SH-SY5Y (cell line): ENCODE data around the gene COL1A1.

Experiments
- GATA2 ChIP-seq: IDR thresholded peaks from 2 replicates; pipeline ENCODE4 v1.6.1; 2011; ENCODE audit warnings: mild to moderate bottlenecking, low read depth, low read length
- GATA3 ChIP-seq: IDR thresholded peaks from 2 replicates; pipeline ENCODE4 v1.6.1; 2011; ENCODE audit warnings: low read depth, mild to moderate bottlenecking, low read length, moderate library complexity

COL1A1 gene

GRCh38 chr17:50219342-50219741, 17.9 kb upstream of the COL1A1 start:
- TF ChIP-seq GATA3 (no peak), GATA2 (no peak)

- TF ChIP-seq GATA2 (no peak), GATA3 (no peak)
Observed at GRCh38 chr17:50218771-50219315, 17.4 kb upstream of the COL1A1 start.

GRCh38 chr17:50218071-50218759, 16.8 kb upstream of the COL1A1 start:
- TF ChIP-seq GATA3 (no peak), GATA2 (no peak)

- no peak for TF ChIP-seq GATA2
- TF ChIP-seq GATA3: no peak
Observed at GRCh38 chr17:50217591-50217990, 16.2 kb upstream of the COL1A1 start.

GRCh38 chr17:50214976-50215760, 13.7 kb upstream of the COL1A1 start:
- TF ChIP-seq GATA2 (no peak), GATA3 (no peak)

- TF ChIP-seq GATA3 (no peak), GATA2 (no peak)
Observed at GRCh38 chr17:50213026-50214022, 11.9 kb upstream of the COL1A1 start.

GRCh38 chr17:50212121-50212843, 10.9 kb upstream of the COL1A1 start:
- TF ChIP-seq GATA3 (no peak), GATA2 (no peak)

- TF ChIP-seq GATA3: no peak
- TF ChIP-seq GATA2: no peak
Observed at GRCh38 chr17:50211249-50212120, 10.1 kb upstream of the COL1A1 start.

- TF ChIP-seq GATA3 (no peak), GATA2 (no peak)
Observed at GRCh38 chr17:50210240-50211225, 9.1 kb upstream of the COL1A1 start.

- no peak for TF ChIP-seq GATA2
- no peak for TF ChIP-seq GATA3
Observed at GRCh38 chr17:50209472-50210239, 8.2 kb upstream of the COL1A1 start.

GRCh38 chr17:50209133-50209471, 7.7 kb upstream of the COL1A1 start:
- no peak for TF ChIP-seq GATA2
- no peak for TF ChIP-seq GATA3
